Endodermal cell (in vitro differentiated cells): ENCODE results near the gene SMNDC1. TPM values are rescaled to one million over a fixed set of nuclear protein-coding genes. Genes with fewer than 3 reads are reported as not detected.
"Not testable (repeated sequence)": the region's sequence is repeated elsewhere in the genome, so short reads cannot be mapped to it uniquely, and the experiment has no call there.

ENCODE experiments used
- DNase-seq: peaks from one replicate; pipeline ENCODE4 v3.0.0-alpha.2; 2017
- H3K27ac ChIP-seq: 2 replicates; pipeline ENCODE4 v1.5.1; 2013; ENCODE audit warnings: mild to moderate bottlenecking, low read depth, low read length, moderate library complexity
- H3K27me3 ChIP-seq: 2 replicates; pipeline ENCODE4 v1.6.1; 2013; ENCODE audit warnings: mild to moderate bottlenecking, low read length, moderate library complexity; ENCODE audit not compliant: insufficient read depth, control insufficient read depth, poor library complexity, severe bottlenecking
- H3K36me3 ChIP-seq: 2 replicates; pipeline ENCODE4 v1.7.0; 2013; ENCODE audit warnings: mild to moderate bottlenecking, low read length, moderate library complexity; ENCODE audit not compliant: control insufficient read depth, insufficient read depth
- H3K4me1 ChIP-seq: one replicate; pipeline ENCODE4 v1.7.0; 2013; ENCODE audit warnings: low read length; ENCODE audit not compliant: control insufficient read depth, insufficient read depth
- H3K4me3 ChIP-seq: 2 replicates; pipeline ENCODE4 v1.5.1; 2013; ENCODE audit warnings: mild to moderate bottlenecking, low read length, moderate library complexity
- H3K9ac ChIP-seq: 2 replicates; pipeline ENCODE4 v1.6.1; 2013; ENCODE audit warnings: mild to moderate bottlenecking, low read length, moderate library complexity; ENCODE audit not compliant: poor library complexity, severe bottlenecking; ENCODE audit errors: extremely low read depth
- H3K9me3 ChIP-seq: 2 replicates; pipeline ENCODE4 v1.6.1; 2013; ENCODE audit warnings: mild to moderate bottlenecking, low read length, moderate library complexity; ENCODE audit not compliant: control insufficient read depth
- H3K27ac Mint-ChIP-seq: 2 replicates; pipeline ENCODE4 v1.8.0; 2020; ENCODE audit warnings: mixed read lengths
- H3K27me3 Mint-ChIP-seq: 2 replicates; pipeline ENCODE4 v1.8.0; 2021; ENCODE audit warnings: mild to moderate bottlenecking, mixed read lengths; ENCODE audit not compliant: insufficient read depth
- H3K36me3 Mint-ChIP-seq: 2 replicates; pipeline ENCODE4 v1.8.0; 2020; ENCODE audit warnings: low read depth, mixed read lengths
- H3K4me1 Mint-ChIP-seq: 2 replicates; pipeline ENCODE4 v1.8.0; 2020; ENCODE audit warnings: mixed read lengths
- H3K4me3 Mint-ChIP-seq: 2 replicates; pipeline ENCODE4 v1.8.0; 2020; ENCODE audit warnings: mild to moderate bottlenecking, moderate library complexity, mixed read lengths
- H3K9me3 Mint-ChIP-seq: 2 replicates; pipeline ENCODE4 v1.8.0; 2020; ENCODE audit warnings: mild to moderate bottlenecking, mixed read lengths
- WGBS, 2 experiments: methylation state at CpG; one replicate each; pipeline versions ENCODE4 v1.1.5 to v1.1.7; 2013; ENCODE audit warnings: missing lambda C conversion rate in 2 of 2, mixed read lengths in 1 of 2; ENCODE audit not compliant: insufficient coverage in 1 of 2, insufficient read length in 1 of 2; 5-methylcytosine and 5-hydroxymethylcytosine counted together
- total RNA-seq, 2 donors: library from RNA; stranded (reverse); fragmentation: NEBNext Ultra II Directional in 1 of 2; extraction: Animal tissue kit (Norgen Biotek cat#: 25700) in 1 of 2; gene quantifications; 2 replicates in 1 of 2; 3 replicates in 1 of 2; pipeline ENCODE4 v1.2.1, GENCODE V29; 2021
- TF ChIP-seq, protein P1 (sequence below): fragments of 200-600 bp; sonication (generic); conservative IDR thresholded peaks from 2 replicates; pipeline ENCODE4 v1.5.0; 2021; ENCODE audit warnings: antibody characterized with exemption, mild to moderate bottlenecking

Gene SMNDC1
- total RNA-seq, 2 donors from 2014 or later, result 52.9 to 65.6 TPM

DNA sequence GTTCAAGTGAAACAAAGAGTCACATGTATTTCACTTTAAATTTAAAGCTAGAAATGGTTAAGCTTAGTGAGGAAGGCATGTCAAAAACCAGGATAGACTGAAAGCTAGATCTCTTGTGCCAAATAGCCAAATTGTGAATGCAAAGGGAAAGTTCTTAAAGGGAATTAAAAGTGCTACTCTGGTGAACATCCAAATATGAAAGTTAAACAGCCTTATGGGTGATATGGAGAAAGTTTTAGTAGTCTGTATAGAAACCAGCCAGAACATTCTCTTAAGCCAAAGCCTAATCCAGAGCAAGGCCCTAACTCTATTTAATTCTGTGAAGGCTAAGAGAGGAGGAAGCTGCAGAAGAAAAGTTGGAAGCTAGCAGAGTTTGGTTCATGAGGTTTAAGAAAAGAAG, 50.3 kb downstream of the SMNDC1 start:
- no peak for DNase-seq
- peaks cover 13% of the 10 kb centered on the region for H3K9me3 ChIP-seq
- H3K4me3 Mint-ChIP-seq, result no peak overlapping the region
- no peaks in the 10 kb centered on the region for H3K4me1 ChIP-seq
- peaks cover 7% of the 10 kb centered on the region for H3K9me3 Mint-ChIP-seq
- H3K36me3 ChIP-seq, result peaks cover 12% of the 10 kb centered on the region
- H3K27me3 ChIP-seq, result no peaks in the 10 kb centered on the region
- H3K9ac ChIP-seq, result no peak overlapping the region
- no peak overlapping the region for H3K4me3 ChIP-seq
- no peak overlapping the region for H3K27ac ChIP-seq
- peaks cover 28% of the 10 kb centered on the region for H3K36me3 Mint-ChIP-seq
- H3K27ac Mint-ChIP-seq, result no peak overlapping the region
- TF ChIP-seq, protein P1, sequence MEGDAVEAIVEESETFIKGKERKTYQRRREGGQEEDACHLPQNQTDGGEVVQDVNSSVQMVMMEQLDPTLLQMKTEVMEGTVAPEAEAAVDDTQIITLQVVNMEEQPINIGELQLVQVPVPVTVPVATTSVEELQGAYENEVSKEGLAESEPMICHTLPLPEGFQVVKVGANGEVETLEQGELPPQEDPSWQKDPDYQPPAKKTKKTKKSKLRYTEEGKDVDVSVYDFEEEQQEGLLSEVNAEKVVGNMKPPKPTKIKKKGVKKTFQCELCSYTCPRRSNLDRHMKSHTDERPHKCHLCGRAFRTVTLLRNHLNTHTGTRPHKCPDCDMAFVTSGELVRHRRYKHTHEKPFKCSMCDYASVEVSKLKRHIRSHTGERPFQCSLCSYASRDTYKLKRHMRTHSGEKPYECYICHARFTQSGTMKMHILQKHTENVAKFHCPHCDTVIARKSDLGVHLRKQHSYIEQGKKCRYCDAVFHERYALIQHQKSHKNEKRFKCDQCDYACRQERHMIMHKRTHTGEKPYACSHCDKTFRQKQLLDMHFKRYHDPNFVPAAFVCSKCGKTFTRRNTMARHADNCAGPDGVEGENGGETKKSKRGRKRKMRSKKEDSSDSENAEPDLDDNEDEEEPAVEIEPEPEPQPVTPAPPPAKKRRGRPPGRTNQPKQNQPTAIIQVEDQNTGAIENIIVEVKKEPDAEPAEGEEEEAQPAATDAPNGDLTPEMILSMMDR, result no peak
- H3K4me1 Mint-ChIP-seq, result no peaks in the 10 kb centered on the region
- H3K27me3 Mint-ChIP-seq, result no peaks in the 10 kb centered on the region

DNA sequence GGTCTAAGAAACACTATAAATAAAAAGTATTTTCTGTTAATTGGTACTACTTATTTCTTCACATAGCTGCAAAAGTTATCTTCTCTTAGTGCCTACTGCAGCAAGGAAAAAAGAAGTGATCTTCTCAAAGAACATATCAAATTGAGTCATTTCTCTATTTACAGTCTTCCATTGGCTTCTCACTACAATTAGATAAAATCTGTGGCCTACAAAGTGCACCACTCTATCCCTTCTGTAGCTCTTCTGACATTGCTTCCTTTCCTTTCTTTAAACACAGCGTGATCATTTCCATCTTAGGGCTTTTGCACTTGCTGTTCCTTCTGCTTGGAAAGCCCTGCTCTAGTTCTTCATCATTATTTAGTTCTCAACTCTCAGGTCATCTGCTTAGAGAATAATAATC, 52.6 kb downstream of the SMNDC1 start:
- H3K4me3 ChIP-seq, result no peak overlapping the region
- 88 to 92% methylated on average over 1 of the region's 1 CpG for WGBS, 2 experiments
- Mint-ChIP-seq H3K4me1 (no peaks in the 10 kb centered on the region), H3K36me3 (peaks cover 37% of the 10 kb centered on the region), H3K9me3 (peaks cover 7% of the 10 kb centered on the region), H3K4me3 (no peak overlapping the region), H3K27ac (no peak overlapping the region), H3K27me3 (no peaks in the 10 kb centered on the region)
- H3K9me3 ChIP-seq, result peaks cover 13% of the 10 kb centered on the region
- H3K27me3 ChIP-seq, result no peaks in the 10 kb centered on the region
- TF ChIP-seq, protein P1, result no peak
- H3K9ac ChIP-seq, result no peak overlapping the region
- DNase-seq, result no peak
- H3K27ac ChIP-seq, result no peak overlapping the region
- H3K36me3 ChIP-seq, result peaks cover 18% of the 10 kb centered on the region
- peaks cover 3% of the 10 kb centered on the region for H3K4me1 ChIP-seq

DNA sequence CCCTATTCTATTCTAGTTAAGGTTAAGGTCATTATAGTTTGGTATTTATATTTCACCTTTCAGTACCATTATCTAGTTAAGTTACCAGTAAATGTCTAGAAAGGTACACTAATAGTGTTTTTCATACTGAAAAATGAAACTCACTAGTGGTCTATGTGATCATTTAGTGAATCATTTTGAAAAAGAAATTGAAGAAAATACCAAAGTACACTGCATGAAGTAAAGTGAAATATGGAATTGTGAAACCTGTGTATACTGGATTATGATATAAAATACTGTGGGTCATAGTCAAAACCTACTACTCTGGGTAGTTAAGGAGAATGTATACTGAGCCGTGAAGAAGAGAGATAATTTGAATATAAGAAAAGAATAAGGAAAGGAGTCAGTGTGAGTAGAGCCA, 53.3 kb downstream of the SMNDC1 start:
- H3K9me3 ChIP-seq, result peaks cover 13% of the 10 kb centered on the region
- not testable (repeated sequence) for H3K4me3 Mint-ChIP-seq, H3K4me1 Mint-ChIP-seq, H3K27me3 ChIP-seq, H3K4me1 ChIP-seq, H3K27me3 Mint-ChIP-seq, H3K27ac Mint-ChIP-seq, H3K27ac ChIP-seq, H3K4me3 ChIP-seq, H3K9me3 Mint-ChIP-seq, DNase-seq, H3K9ac ChIP-seq
- H3K36me3 Mint-ChIP-seq, result peaks cover 39% of the 10 kb centered on the region
- H3K36me3 ChIP-seq, result peaks cover 18% of the 10 kb centered on the region
- 96 to 100% methylated on average over 1 of the region's 1 CpG for WGBS, 2 experiments

DNA sequence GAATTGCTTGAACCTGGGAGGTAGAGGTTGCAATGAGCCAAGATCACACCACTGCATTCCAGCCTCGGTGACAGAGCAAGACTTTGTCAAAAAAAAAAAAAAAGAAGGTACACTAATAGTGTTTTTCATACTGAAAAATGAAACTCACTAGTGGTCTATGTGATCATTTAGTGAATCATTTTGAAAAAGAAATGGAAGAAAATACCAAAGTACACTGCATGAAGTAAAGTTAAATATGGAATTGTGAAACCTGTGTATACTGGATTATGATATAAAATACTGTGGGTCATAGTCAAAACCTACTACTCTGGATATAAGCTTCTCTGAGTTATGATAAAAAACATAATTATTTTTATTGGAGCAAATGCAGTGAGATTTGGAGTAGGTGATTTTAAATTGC, 55.2 kb downstream of the SMNDC1 start:
- not testable (repeated sequence) for H3K9me3 Mint-ChIP-seq, H3K9ac ChIP-seq, H3K4me1 Mint-ChIP-seq, H3K27me3 ChIP-seq, DNase-seq, H3K9me3 ChIP-seq, H3K4me1 ChIP-seq, H3K4me3 ChIP-seq, H3K4me3 Mint-ChIP-seq, H3K27me3 Mint-ChIP-seq, H3K27ac Mint-ChIP-seq, H3K27ac ChIP-seq
- H3K36me3 ChIP-seq, result peaks cover 28% of the 10 kb centered on the region
- peaks cover 33% of the 10 kb centered on the region for H3K36me3 Mint-ChIP-seq
- 100% methylated on average over 1 of the region's 1 CpG; no CpG with 5 or more reads in 1 of the 2 experiments for whole genome bisulfite sequencing, 2 experiments

DNA sequence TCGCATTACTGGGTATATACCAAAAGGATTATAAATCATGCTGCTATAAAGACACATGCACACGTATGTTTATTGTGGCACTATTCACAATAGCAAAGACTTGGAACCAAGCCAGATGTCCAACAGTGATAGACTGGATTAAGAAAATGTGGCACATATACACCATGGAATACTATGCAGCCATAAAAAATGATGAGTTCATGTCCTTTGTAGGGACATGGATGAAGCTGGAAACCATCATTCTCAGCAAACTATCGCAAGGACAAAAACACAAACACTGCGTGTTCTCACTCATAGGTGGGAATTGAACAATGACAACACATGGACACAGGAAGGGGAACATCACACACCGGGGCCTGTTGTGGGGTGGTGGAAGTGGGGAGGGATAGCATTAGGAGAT, 56.9 kb downstream of the SMNDC1 start:
- not testable (repeated sequence) for H3K27me3 Mint-ChIP-seq

More for the DNA sequence above, 56.9 kb downstream of the SMNDC1 start:
- H3K4me3 ChIP-seq, DNase-seq, H3K27me3 ChIP-seq, H3K9ac ChIP-seq, H3K9me3 Mint-ChIP-seq, H3K27ac ChIP-seq, H3K4me3 Mint-ChIP-seq, H3K4me1 Mint-ChIP-seq, H3K27ac Mint-ChIP-seq, H3K4me1 ChIP-seq, H3K9me3 ChIP-seq: not testable (repeated sequence)
- H3K36me3 Mint-ChIP-seq, result peaks cover 32% of the 10 kb centered on the region
- H3K36me3 ChIP-seq, result peaks cover 28% of the 10 kb centered on the region
- WGBS, 2 experiments, result 80 to 100% methylated on average over 2 to 4 of the region's 5 CpGs
